ENCODE data around the gene VAV2. TPM values are rescaled to one million over a fixed set of nuclear protein-coding genes. Genes with fewer than 3 reads are reported as not detected.

The VAV2 gene
- total and polyA plus RNA-seq, 4 donors, result 4.9 to 26.4 (median 17.0) TPM

GRCh38 chr9:133782157-133783130 lies 209.7 kb downstream of the VAV2 start (continued):
- TF ChIP-seq RXRA (IDR thresholded peaks at IDR 0.05) (no peak), MAX (IDR thresholded peaks at IDR 0.05) (no peak), CTCF (IDR thresholded peaks at IDR 0.05; ENCODE audit: low read depth, low read length, missing input control) (peak; percentile 72)

GRCh38 chr9:133781828-133782135 lies 210.3 kb downstream of the VAV2 start:
- Histone ChIP-seq H3K27me3 (ENCODE audit: control insufficient read depth in 4 of 4, insufficient read depth in 4 of 4, low read length in 3 of 4) (no peaks in the 10 kb centered on the region), H3K9me3 (ENCODE audit: control insufficient read depth in 4 of 4, low read length in 3 of 4) (no peaks in the 10 kb centered on the region), H3K36me3 (ENCODE audit: control insufficient read depth in 4 of 4, insufficient read depth in 3 of 4, low read depth in 1 of 4, low read length in 3 of 4) (peaks cover 8 to 65% (median 27%) of the 10 kb centered on the region in 4 donors), H3K4me3 (ENCODE audit: low read depth in 1 of 3, low read length in 3 of 3) (no peak overlapping the region), H3K27ac (ENCODE audit: low read depth in 1 of 2, low read length in 2 of 2) (no peak overlapping the region), H3K9ac (ENCODE audit: low read depth in 1 of 2, low read length in 2 of 2) (no peak overlapping the region), H3K4me1 (ENCODE audit: control insufficient read depth in 4 of 4, insufficient read depth in 4 of 4, low read length in 3 of 4) (no peaks in the 10 kb centered on the region)
- 93% methylated on average over 10 of the region's 10 CpGs for WGBS
- DNase-seq (ENCODE audit: low spot score), result no peak
- TF ChIP-seq FOXA1 (IDR thresholded peaks at IDR 0.05) (no peak), REST (IDR thresholded peaks at IDR 0.05) (no peak), HNF4A (conservative IDR thresholded peaks at IDR 0.05) (no peak), RAD21 (IDR thresholded peaks at IDR 0.05) (no peak), CTCF (IDR thresholded peaks at IDR 0.05; ENCODE audit: low read depth, low read length, missing input control) (no peak), ZBTB33 (IDR thresholded peaks at IDR 0.05) (no peak), HNF4G (IDR thresholded peaks at IDR 0.05) (no peak)
